Activated CD8-positive, alpha-beta T cell treated with anti-CD3 and anti-CD28 coated beads, Interleukin-2, amount 10 ng/mL, durations not matched to agents 7 days and 5 days (primary cell): ENCODE measurements around the gene KNDC1. TPM values are rescaled to one million over a fixed set of nuclear protein-coding genes. Genes with fewer than 3 reads are reported as not detected.
"Not testable (repeated sequence)": the region's sequence is repeated elsewhere in the genome, so short reads cannot be mapped to it uniquely, and the experiment has no call there.

Experiments used
- ATAC-seq: fragments of 150-1000 bp; cut with Tn5 transposase; one replicate; pipeline ENCODE4 v1.10.0; 2021; ENCODE audit warnings: moderate library complexity
- CTCF ChIA-PET: fragments of 350-600 bp; sonication (Branson Sonifier 250); formaldehyde crosslinking; loops from one replicate; lab custom pipeline; 2021; ENCODE audit warnings: antibody characterized with exemption; lab: Charles Lee
- POLR2A ChIA-PET: fragments of 350-600 bp; sonication (Branson Sonifier 250); formaldehyde crosslinking; loops from one replicate; lab custom pipeline; 2021; ENCODE audit warnings: antibody characterized with exemption; lab: Charles Lee
- DNase-seq: peaks from one replicate; pipeline ENCODE4 v3.0.0-alpha.2; 2020
- H3K27ac Mint-ChIP-seq: one replicate; pipeline ENCODE4 v1.8.0; 2021; ENCODE audit warnings: mild to moderate bottlenecking, mixed read lengths
- H3K27me3 Mint-ChIP-seq: one replicate; pipeline ENCODE4 v1.8.0; 2021; ENCODE audit warnings: low read depth, mixed read lengths
- H3K36me3 Mint-ChIP-seq: one replicate; pipeline ENCODE4 v1.8.0; 2021; ENCODE audit warnings: low read depth, mixed read lengths
- H3K4me1 Mint-ChIP-seq: one replicate; pipeline ENCODE4 v1.8.0; 2021; ENCODE audit warnings: low read depth, mixed read lengths
- H3K4me3 Mint-ChIP-seq: one replicate; pipeline ENCODE4 v1.8.0; 2021; ENCODE audit warnings: mild to moderate bottlenecking, mixed read lengths
- H3K9me3 Mint-ChIP-seq: one replicate; pipeline ENCODE4 v1.8.0; 2022; ENCODE audit warnings: mixed read lengths; ENCODE audit not compliant: insufficient read depth
- total RNA-seq, 2 experiments: library from RNA; stranded (reverse); gene quantifications; one replicate each; pipeline ENCODE4 v1.2.3, GENCODE V29; 2021

Gene KNDC1
- total RNA-seq, 2 experiments from 2014 or later = 0.21 to 0.32 TPM

GRCh38 chr10:133168617-133169031, 8.6 kb downstream of the KNDC1 start:
- no peaks in the 10 kb centered on the region for H3K36me3 Mint-ChIP-seq
- no peaks in the 10 kb centered on the region for H3K4me1 Mint-ChIP-seq
- CTCF ChIA-PET = interaction anchor here (1.6 kb wide), 1 partner anchor 25 kb away, joined by 3 read pairs; no protein-coding TSS in a partner anchor
- peaks cover 3% of the 10 kb centered on the region for H3K27me3 Mint-ChIP-seq
- H3K9me3 Mint-ChIP-seq = no peaks in the 10 kb centered on the region
- no peak for ATAC-seq
- POLR2A ChIA-PET = no interaction called here
- H3K27ac Mint-ChIP-seq = no peak overlapping the region
- no peak overlapping the region for H3K4me3 Mint-ChIP-seq
- no peak for DNase-seq

GRCh38 chr10:133169173-133169947, 9.3 kb downstream of the KNDC1 start:
- ATAC-seq (no peak), DNase-seq (no peak)
- H3K4me1 Mint-ChIP-seq = no peaks in the 10 kb centered on the region
- no peak overlapping the region for H3K27ac Mint-ChIP-seq
- no peak overlapping the region for H3K4me3 Mint-ChIP-seq
- H3K36me3 Mint-ChIP-seq = no peaks in the 10 kb centered on the region
- peaks cover 3% of the 10 kb centered on the region for H3K27me3 Mint-ChIP-seq
- CTCF ChIA-PET = interaction anchor here (1.6 kb wide), 1 partner anchor 26 kb away, joined by 3 read pairs; no protein-coding TSS in a partner anchor
- H3K9me3 Mint-ChIP-seq = no peaks in the 10 kb centered on the region
- POLR2A ChIA-PET = no interaction called here

GRCh38 chr10:133170092-133170491, 10.1 kb downstream of the KNDC1 start:
- Mint-ChIP-seq H3K27ac (no peak overlapping the region), H3K9me3 (no peaks in the 10 kb centered on the region), H3K27me3 (peaks cover 3% of the 10 kb centered on the region), H3K4me1 (no peaks in the 10 kb centered on the region), H3K4me3 (no peak overlapping the region), H3K36me3 (no peaks in the 10 kb centered on the region)
- ChIA-PET CTCF (no interaction called here), POLR2A (no interaction called here)
- DNase-seq (no peak), ATAC-seq (no peak)

- no peak for DNase-seq
- POLR2A ChIA-PET = no interaction called here
- Mint-ChIP-seq H3K4me3 (no peak overlapping the region), H3K36me3 (peaks cover 3% of the 10 kb centered on the region), H3K27ac (no peak overlapping the region), H3K9me3 (peaks cover 6% of the 10 kb centered on the region), H3K27me3 (peaks cover 3% of the 10 kb centered on the region), H3K4me1 (no peaks in the 10 kb centered on the region)
- CTCF ChIA-PET = no interaction called here
- no peak for ATAC-seq
Observed at GRCh38 chr10:133173860-133174640, 14.0 kb downstream of the KNDC1 start.

GRCh38 chr10:133174689-133175263, 14.8 kb downstream of the KNDC1 start:
- no peak for ATAC-seq
- H3K4me3 Mint-ChIP-seq = no peak overlapping the region

GRCh38 chr10:133175624-133176023, 15.6 kb downstream of the KNDC1 start:
- POLR2A ChIA-PET, H3K27ac Mint-ChIP-seq, H3K4me1 Mint-ChIP-seq, CTCF ChIA-PET, H3K27me3 Mint-ChIP-seq, DNase-seq, H3K4me3 Mint-ChIP-seq, ATAC-seq, H3K9me3 Mint-ChIP-seq, H3K36me3 Mint-ChIP-seq: not testable (repeated sequence)

More at GRCh38 chr10:133174689-133175263, 14.8 kb downstream of the KNDC1 start:
- H3K27ac Mint-ChIP-seq = no peak overlapping the region
- peaks cover 6% of the 10 kb centered on the region for H3K9me3 Mint-ChIP-seq
- H3K36me3 Mint-ChIP-seq = peaks cover 3% of the 10 kb centered on the region
- CTCF ChIA-PET = no interaction called here
- peaks cover 3% of the 10 kb centered on the region for H3K27me3 Mint-ChIP-seq
- POLR2A ChIA-PET = no interaction called here
- no peaks in the 10 kb centered on the region for H3K4me1 Mint-ChIP-seq
- DNase-seq = no peak

- CTCF ChIA-PET = no interaction called here
- ATAC-seq (no peak), DNase-seq (no peak)
- POLR2A ChIA-PET = no interaction called here
- no peak overlapping the region for H3K27ac Mint-ChIP-seq
- peaks cover 3% of the 10 kb centered on the region for H3K36me3 Mint-ChIP-seq
- H3K9me3 Mint-ChIP-seq = peaks cover 6% of the 10 kb centered on the region
- H3K27me3 Mint-ChIP-seq = peaks cover 3% of the 10 kb centered on the region
- no peak overlapping the region for H3K4me3 Mint-ChIP-seq
- H3K4me1 Mint-ChIP-seq = no peaks in the 10 kb centered on the region
Observed at GRCh38 chr10:133176546-133176945, 16.5 kb downstream of the KNDC1 start.

GRCh38 chr10:133177380-133178157, 17.6 kb downstream of the KNDC1 start:
- H3K9me3 Mint-ChIP-seq = peaks cover 6% of the 10 kb centered on the region
- H3K36me3 Mint-ChIP-seq = peaks cover 3% of the 10 kb centered on the region
- H3K4me3 Mint-ChIP-seq = no peak overlapping the region
- POLR2A ChIA-PET = no interaction called here
- no peaks in the 10 kb centered on the region for H3K4me1 Mint-ChIP-seq
- ATAC-seq (no peak), DNase-seq (no peak)
- no peaks in the 10 kb centered on the region for H3K27me3 Mint-ChIP-seq
- H3K27ac Mint-ChIP-seq = no peak overlapping the region
- CTCF ChIA-PET = no interaction called here

GRCh38 chr10:133178357-133179127, 18.5 kb downstream of the KNDC1 start:
- Mint-ChIP-seq H3K4me3 (no peak overlapping the region), H3K4me1 (no peaks in the 10 kb centered on the region), H3K9me3 (peaks cover 6% of the 10 kb centered on the region), H3K27ac (no peak overlapping the region), H3K36me3 (peaks cover 3% of the 10 kb centered on the region), H3K27me3 (no peaks in the 10 kb centered on the region)
- ATAC-seq = no peak
- ChIA-PET CTCF (no interaction called here), POLR2A (no interaction called here)
- DNase-seq = no peak

GRCh38 chr10:133179128-133179520, 19.1 kb downstream of the KNDC1 start:
- ATAC-seq (no peak), DNase-seq (no peak)
- POLR2A ChIA-PET = no interaction called here
- peaks cover 3% of the 10 kb centered on the region for H3K36me3 Mint-ChIP-seq
- H3K27ac Mint-ChIP-seq = no peak overlapping the region
- CTCF ChIA-PET = no interaction called here
- no peaks in the 10 kb centered on the region for H3K27me3 Mint-ChIP-seq
- H3K9me3 Mint-ChIP-seq = peaks cover 6% of the 10 kb centered on the region
- no peaks in the 10 kb centered on the region for H3K4me1 Mint-ChIP-seq
- no peak overlapping the region for H3K4me3 Mint-ChIP-seq

GRCh38 chr10:133179651-133180050, 19.6 kb downstream of the KNDC1 start:
- Mint-ChIP-seq H3K27ac (no peak overlapping the region), H3K9me3 (peaks cover 6% of the 10 kb centered on the region), H3K4me3 (no peak overlapping the region), H3K4me1 (no peaks in the 10 kb centered on the region), H3K27me3 (no peaks in the 10 kb centered on the region), H3K36me3 (peaks cover 3% of the 10 kb centered on the region)
- ATAC-seq = no peak
- POLR2A ChIA-PET = no interaction called here
- CTCF ChIA-PET = no interaction called here
- DNase-seq = no peak
